Measurements from ENCODE around the gene NFASC.

- TF ChIP-seq, protein P1, sequence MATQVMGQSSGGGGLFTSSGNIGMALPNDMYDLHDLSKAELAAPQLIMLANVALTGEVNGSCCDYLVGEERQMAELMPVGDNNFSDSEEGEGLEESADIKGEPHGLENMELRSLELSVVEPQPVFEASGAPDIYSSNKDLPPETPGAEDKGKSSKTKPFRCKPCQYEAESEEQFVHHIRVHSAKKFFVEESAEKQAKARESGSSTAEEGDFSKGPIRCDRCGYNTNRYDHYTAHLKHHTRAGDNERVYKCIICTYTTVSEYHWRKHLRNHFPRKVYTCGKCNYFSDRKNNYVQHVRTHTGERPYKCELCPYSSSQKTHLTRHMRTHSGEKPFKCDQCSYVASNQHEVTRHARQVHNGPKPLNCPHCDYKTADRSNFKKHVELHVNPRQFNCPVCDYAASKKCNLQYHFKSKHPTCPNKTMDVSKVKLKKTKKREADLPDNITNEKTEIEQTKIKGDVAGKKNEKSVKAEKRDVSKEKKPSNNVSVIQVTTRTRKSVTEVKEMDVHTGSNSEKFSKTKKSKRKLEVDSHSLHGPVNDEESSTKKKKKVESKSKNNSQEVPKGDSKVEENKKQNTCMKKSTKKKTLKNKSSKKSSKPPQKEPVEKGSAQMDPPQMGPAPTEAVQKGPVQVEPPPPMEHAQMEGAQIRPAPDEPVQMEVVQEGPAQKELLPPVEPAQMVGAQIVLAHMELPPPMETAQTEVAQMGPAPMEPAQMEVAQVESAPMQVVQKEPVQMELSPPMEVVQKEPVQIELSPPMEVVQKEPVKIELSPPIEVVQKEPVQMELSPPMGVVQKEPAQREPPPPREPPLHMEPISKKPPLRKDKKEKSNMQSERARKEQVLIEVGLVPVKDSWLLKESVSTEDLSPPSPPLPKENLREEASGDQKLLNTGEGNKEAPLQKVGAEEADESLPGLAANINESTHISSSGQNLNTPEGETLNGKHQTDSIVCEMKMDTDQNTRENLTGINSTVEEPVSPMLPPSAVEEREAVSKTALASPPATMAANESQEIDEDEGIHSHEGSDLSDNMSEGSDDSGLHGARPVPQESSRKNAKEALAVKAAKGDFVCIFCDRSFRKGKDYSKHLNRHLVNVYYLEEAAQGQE (IDR thresholded peaks at IDR 0.05; ENCODE audit: insufficient read depth in 1 of 2, low read depth in 2 of 2, low read length in 1 of 2): no peak
- TF ChIP-seq POLR2AphosphoS5 (IDR thresholded peaks at IDR 0.05; ENCODE audit: low read depth, low read length): no peak
- TF ChIP-seq, protein P2, sequence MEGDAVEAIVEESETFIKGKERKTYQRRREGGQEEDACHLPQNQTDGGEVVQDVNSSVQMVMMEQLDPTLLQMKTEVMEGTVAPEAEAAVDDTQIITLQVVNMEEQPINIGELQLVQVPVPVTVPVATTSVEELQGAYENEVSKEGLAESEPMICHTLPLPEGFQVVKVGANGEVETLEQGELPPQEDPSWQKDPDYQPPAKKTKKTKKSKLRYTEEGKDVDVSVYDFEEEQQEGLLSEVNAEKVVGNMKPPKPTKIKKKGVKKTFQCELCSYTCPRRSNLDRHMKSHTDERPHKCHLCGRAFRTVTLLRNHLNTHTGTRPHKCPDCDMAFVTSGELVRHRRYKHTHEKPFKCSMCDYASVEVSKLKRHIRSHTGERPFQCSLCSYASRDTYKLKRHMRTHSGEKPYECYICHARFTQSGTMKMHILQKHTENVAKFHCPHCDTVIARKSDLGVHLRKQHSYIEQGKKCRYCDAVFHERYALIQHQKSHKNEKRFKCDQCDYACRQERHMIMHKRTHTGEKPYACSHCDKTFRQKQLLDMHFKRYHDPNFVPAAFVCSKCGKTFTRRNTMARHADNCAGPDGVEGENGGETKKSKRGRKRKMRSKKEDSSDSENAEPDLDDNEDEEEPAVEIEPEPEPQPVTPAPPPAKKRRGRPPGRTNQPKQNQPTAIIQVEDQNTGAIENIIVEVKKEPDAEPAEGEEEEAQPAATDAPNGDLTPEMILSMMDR (IDR thresholded peaks at IDR 0.05): no peak
- no peak for TF ChIP-seq SIN3A (IDR thresholded peaks at IDR 0.05; ENCODE audit: borderline replicate concordance, insufficient read depth, low read depth, low read length)
Observed at GRCh38 chr1:205067031-205067430, 196.4 kb downstream of the NFASC start.
